HG03139 (cell line): ENCODE measurements around the gene CCDC150.
"Not testable (repeated sequence)": the region's sequence is repeated elsewhere in the genome, so short reads cannot be mapped to it uniquely, and the experiment has no call there.

Experiments used
- ATAC-seq: cut with Tn5 transposase; IDR thresholded peaks from one replicate; pipeline ENCODE4 v1.9.1; 2021; ENCODE audit not compliant: unreplicated experiment

Gene CCDC150

DNA sequence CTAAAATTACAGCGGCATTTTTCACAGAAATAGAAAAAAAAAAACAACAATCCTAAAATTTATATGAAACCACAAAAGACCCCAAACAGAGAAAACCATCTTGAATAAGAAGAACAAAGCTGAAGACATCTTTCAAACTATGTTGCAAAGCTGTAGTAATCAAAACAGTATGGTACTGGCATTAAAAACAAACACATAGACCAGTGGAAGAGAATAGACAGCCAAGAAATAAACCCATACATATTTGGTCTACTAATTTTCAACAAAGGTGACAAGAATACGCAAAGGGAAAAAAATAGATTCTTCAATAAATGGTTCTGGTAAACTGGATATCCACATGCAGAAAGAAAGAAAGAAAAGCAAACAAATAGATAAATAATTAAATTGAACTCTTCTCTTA lies 9.0 kb upstream of the CCDC150 start:
- ATAC-seq, result no peak

GRCh38 chr2:196635156-196635555 lies 4.4 kb upstream of the CCDC150 start:
- no peak for ATAC-seq

DNA sequence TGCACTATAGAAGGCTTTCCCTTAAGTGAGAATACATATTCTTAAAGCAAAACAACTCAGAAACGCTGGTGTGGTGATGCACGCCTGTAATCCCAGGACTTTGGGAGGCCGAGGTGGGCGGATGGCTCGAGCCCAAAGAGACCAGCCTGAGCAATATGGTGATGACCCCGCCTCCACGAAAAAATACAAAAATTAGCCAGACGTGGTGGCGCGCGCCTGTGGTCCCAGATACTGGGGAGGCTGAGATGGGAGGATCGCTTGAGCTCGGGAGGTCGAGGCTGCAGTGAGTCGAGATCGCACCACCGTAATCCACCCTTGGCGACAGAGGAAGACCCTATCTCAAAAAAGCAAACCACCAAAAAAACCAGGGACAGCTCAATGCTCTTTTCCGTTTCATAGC lies 750 bp upstream of the CCDC150 start:
- no peak for ATAC-seq

DNA sequence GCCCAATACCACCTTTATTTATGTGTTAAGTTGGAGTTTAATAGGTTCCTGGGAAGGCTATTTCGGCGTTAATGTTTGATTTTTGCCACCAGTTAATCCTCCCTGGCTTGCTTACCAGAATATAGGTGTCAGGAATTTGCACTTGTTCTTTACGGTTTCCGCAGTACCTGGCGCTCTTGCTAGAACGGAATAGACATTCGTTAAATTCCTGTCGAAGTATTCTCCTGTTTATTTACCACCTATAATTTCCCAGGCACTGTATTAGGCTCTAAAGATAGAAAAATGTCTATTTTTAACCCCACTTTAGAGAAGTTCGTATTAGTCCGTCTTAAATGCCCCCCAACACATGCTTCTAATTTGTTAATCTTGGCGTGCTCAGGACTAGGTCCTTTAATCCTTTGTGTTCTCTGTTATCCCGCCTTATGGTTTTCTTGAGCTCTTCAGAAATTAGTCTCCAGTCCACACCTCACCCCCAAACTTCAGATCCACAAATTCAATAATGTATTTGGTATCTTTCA lies 575 bp downstream of the CCDC150 start:
- ATAC-seq, result no peak

DNA sequence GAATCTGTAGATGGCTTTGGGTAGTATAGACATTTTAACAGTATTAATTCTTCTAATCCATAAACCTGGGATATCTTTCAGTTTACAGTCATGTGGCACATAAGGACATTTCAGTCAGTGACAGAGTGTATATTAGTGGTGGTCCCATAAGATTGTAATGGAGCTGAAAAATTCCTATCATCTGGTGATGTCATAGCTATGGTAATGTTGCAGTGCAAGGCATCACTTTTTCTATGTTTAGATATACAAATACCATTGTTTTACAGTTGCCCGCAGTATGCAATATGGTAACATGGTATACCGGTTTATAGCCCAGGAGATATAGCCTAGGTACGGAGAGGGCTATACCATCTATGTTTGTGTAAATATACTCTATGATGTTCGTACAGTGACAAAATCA lies 9.7 kb downstream of the CCDC150 start:
- ATAC-seq, result no peak

DNA sequence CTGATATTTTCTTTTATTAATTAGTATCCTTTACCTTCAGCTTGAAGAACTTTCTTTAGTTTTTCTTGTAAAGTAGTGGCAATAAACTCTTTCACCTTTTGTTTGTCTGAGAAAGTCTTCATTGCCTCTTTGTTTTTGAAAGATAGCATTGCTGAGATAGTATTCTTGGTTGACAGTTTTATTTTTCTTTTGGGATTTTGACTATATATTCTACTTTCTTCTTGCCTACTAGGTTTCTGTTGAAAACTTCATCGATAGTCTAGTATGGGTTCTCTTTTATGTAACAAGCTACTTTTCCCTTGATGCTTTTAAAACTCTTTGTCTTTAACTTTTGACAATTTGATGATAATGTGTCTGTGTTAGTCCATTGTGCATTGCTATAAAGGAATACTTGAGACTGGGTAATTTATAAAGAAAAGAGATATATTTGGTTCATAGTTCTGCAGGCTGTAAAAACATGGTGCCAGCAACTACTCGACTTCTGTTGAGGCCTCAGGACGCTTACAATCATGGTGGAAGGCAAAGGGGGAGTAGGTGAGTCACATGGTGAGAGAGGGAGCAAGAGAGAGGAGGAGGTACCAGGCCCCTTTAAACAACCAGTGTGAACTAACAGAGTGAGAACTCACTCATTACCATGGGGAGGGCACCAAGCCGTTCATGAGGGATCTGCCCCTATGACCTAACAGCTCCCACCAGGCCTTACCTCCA lies 12.0 kb downstream of the CCDC150 start:
- no peak for ATAC-seq

DNA sequence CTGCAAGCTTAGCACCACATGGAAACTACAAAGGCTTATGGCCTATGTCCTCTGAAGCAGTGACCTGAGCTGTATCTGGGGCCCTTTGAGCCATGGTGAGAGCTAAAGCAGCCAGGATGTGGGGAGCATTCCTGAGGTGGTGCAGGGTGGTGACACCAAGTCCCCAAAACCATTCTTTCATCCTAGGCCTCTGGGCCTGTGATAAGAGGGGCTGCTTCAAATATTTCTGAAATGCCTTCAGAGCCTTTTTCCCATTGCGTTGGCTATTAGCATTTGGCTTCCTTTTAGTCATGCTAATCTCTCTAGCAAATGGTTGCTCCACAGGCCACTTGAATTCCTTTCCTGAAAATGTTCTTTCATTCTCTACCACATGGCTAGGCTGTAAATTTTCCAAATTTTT lies 13.4 kb downstream of the CCDC150 start:
- ATAC-seq, result no peak

DNA sequence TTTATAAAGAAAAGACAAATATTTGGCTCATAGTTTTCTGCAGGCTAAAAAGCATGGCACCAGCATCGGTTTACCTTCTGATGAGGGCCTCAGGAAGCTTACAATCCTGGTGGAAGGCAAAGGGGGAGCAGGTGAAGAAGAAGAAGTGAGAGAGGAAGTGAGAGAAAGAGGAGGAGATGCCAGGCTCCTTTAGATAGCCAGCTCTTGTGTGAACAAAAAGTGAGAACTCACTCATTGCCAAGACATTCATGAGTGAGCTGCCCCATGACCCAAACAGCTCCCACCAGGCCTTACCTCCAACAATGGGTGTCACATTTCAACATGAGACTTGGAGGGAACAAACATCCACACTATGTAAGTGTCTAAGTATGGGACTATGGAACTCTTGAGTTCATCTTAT lies 14.3 kb downstream of the CCDC150 start:
- no peak for ATAC-seq

DNA sequence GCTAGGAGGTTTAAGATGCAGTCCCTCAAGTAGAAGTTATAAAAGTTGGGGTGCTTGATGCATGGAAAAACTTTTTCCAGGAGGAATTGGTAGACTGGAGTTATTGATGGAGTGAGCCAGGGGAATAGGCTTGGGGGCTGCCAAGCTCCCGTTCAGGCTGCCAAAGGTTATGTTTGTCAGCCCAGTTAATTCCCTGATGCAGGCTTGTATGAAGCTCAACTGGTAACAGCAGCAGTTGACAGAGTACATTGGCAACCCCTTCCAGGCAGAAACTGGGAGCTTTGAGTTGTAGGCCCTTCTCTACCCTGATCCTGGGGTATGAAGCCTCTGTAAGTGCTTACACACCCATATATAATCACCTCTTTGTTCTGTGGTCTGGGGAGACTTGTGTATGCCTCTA lies 16.2 kb downstream of the CCDC150 start:
- no peak for ATAC-seq

- no peak for ATAC-seq
Observed at GRCh38 chr2:196657333-196657732, 17.8 kb downstream of the CCDC150 start.

GRCh38 chr2:196659844-196660243 lies 20.3 kb downstream of the CCDC150 start:
- no peak for ATAC-seq

DNA sequence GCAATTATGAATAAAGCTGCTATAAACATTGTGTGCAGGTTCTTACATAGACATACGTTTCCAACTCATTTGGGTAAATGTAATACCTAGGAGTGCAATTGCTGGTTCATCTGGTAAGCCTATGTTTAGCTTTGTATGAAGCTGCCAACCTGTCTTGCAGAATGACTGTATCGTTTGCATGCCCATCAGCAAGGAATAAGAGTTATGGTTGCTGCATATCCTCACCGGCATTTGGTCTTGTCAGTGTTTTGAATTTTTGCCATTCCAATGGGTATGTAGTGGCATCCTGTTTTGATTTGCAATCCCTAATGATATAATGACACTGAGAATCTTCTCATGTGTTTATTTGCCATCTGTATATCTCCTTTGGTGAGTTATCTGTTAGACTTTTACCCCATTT lies 20.7 kb downstream of the CCDC150 start:
- ATAC-seq, result no peak

DNA sequence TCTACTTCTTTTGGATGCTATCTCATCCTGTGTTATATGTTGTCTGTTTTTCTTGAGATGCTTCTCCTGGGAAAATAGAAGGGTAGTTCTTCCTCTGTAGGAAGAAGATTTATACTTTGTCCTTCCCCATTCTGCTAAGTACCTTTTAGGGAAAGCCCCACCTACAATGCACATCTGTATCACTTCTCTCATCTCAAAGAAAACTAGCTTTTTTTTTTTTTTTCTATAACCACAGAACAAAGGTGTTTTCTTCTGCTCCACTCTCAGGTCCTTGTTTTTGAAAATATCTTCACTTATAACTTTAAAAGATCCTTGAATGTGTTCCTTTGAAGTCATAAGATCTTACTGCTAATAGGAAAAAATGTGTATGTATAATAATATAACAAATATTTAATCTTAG lies 30.8 kb downstream of the CCDC150 start:
- ATAC-seq, result no peak

DNA sequence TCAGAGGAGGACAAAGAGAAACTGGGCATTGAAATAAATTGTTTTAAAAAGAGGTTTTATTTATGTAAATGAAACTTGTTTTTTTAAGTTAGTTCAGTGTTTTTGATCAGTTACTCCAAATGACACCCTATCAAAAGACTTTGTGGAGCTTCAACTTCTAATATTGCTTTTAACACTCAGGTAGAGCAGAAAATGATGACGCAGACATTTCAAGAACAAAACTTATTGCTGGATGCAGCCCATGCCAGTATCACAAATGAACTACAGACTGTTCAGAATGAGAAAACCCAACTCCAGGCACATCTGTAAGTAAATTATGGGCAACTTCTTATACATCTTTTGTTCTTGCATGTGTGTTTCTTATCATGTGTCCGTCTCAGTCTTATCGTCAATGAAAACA lies 36.4 kb downstream of the CCDC150 start:
- ATAC-seq, result no peak

GRCh38 chr2:196677404-196677803 lies 37.9 kb downstream of the CCDC150 start:
- ATAC-seq, result no peak

- no peak for ATAC-seq
Observed at GRCh38 chr2:196679368-196679767, 39.9 kb downstream of the CCDC150 start.

DNA sequence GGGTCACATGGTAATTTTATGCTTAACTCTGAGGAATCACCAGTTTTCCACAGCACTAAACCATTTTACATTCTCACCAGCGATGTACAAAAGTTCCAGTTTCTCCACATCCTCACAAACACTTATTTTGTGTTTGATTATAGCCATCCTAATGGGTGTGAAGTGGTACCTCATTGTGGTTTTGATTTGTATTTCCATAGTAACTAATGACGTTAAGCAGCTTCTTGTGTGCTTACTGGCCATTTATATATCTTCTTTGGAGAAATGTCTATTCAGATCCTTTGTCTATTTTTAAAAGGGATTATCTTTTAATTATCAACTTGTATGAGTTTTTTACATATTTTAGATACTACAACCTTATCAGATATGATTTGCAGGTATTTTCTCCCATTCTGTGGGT lies 42.0 kb downstream of the CCDC150 start:
- no peak for ATAC-seq

DNA sequence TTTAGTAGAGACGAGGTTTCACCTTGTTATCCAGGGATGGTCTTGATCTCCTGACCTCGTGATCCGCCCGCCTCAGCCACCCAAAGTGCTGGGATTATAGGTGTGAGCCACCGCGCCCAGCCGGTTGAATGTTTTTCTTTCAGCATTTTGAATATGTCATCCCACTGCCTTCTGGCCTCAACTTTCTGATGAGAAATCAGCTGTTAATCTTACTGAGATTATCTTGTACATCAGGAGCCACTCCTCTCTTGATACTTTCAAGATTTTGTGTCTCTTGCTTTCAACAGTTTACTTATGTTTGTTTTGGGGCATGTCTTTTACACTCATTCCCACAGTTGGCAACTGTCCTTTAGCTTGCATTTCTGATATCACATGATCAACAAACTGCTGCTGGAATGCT lies 46.3 kb downstream of the CCDC150 start:
- ATAC-seq, result no peak

GRCh38 chr2:196686737-196687136 lies 47.2 kb downstream of the CCDC150 start:
- ATAC-seq, result not testable (repeated sequence)

- no peak for ATAC-seq
Observed at GRCh38 chr2:196696423-196697079, 57.0 kb downstream of the CCDC150 start.

GRCh38 chr2:196697825-196698224 lies 58.3 kb downstream of the CCDC150 start:
- no peak for ATAC-seq

DNA sequence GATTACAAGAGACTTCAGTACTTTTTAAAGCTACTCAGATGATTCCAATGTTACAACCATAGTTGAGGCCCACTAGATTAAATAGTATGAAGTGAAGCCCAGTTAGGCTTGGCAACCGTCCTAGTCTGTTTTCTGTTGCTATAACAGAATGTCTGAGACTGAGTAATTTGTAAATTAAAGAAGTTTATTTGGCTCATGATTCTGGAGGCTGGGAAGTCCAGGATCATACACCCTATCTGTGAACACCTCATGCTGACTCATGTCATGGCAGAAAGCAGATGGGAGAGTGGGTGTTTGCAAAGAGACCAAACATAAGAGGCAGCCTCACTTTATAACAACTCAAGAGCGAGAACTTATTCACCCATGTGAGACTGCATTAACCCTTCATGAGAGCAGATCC lies 63.1 kb downstream of the CCDC150 start:
- ATAC-seq, result no peak

DNA sequence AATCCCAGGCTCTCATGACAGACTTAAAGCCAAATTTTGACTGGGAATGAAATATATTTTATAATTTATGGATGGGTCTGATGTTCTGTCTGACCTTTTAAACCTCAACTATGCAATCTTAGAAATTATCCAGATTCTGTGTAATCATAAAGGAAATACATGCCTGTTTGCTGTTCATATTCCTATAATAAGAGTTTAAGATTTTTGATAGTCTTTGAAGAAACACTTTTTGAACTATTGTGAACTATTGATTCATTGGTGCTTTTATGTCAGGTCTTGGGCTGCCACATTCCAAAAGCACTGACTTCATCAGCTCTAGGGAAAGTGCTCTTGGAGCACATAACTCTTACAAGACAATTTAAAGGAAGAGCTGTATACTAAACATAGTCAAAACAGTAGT lies 64.2 kb downstream of the CCDC150 start:
- no peak for ATAC-seq
